Suprapubic skin (tissue), 4 donors: ENCODE results near the gene BEST2. TPM values are rescaled to one million over a fixed set of nuclear protein-coding genes. Genes with fewer than 3 reads are reported as not detected.
A peak's percentile ranks its signal among the peaks of the same experiment; 100 is the strongest.

Source experiments
- DNase-seq, 2 donors: peaks; one replicate each; pipeline ENCODE4 v3.0.0-alpha.2; 2019; ENCODE audit warnings: low spot score in 2 of 2
- H3K27ac ChIP-seq: fragments of 200-600 bp; sonication (generic); one replicate; pipeline ENCODE4 v1.5.1; 2019
- H3K27me3 ChIP-seq: fragments of 200-600 bp; sonication (generic); one replicate; pipeline ENCODE4 v1.5.1; 2019
- H3K36me3 ChIP-seq: fragments of 200-600 bp; sonication (generic); one replicate; pipeline ENCODE4 v1.5.1; 2019
- H3K4me1 ChIP-seq: fragments of 200-600 bp; sonication (generic); one replicate; pipeline ENCODE4 v1.5.1; 2019
- H3K4me3 ChIP-seq: fragments of 200-600 bp; sonication (generic); one replicate; pipeline ENCODE4 v1.5.1; 2019; ENCODE audit warnings: mild to moderate bottlenecking
- H3K9me3 ChIP-seq: fragments of 200-600 bp; sonication (generic); one replicate; pipeline ENCODE4 v1.5.1; 2019
- CTCF ChIP-seq, 2 donors: fragments of 200-600 bp in 1 of 2; fragments of 450-650 bp in 1 of 2; sonication (generic) in 1 of 2; IDR thresholded peaks; one replicate each; pipeline ENCODE4 v1.5.1; 2016 to 2019; ENCODE audit warnings: antibody characterized with exemption in 2 of 2, mild to moderate bottlenecking in 1 of 2, moderate library complexity in 1 of 2
- EP300 ChIP-seq: sonication (generic); formaldehyde crosslinking; IDR thresholded peaks from one replicate; pipeline ENCODE4 v1.6.1; 2017; ENCODE audit warnings: antibody characterized with exemption
- POLR2A ChIP-seq, 2 donors: fragments of 450-650 bp; IDR thresholded peaks; one replicate each; pipeline ENCODE4 v1.6.1; 2017; ENCODE audit warnings: antibody characterized with exemption in 2 of 2, mild to moderate bottlenecking in 2 of 2, moderate library complexity in 2 of 2
- POLR2AphosphoS5 ChIP-seq, 3 donors: sonication (generic); formaldehyde crosslinking; IDR thresholded peaks; one replicate each; pipeline ENCODE4 v1.6.1; 2017; ENCODE audit warnings: antibody characterized with exemption in 3 of 3
- WGBS: methylation state at CpG from one replicate; pipeline ENCODE4 v1.1.5; 2018; 5-methylcytosine and 5-hydroxymethylcytosine counted together
- total RNA-seq, 4 donors: library from RNA; depleted of rRNA; stranded (reverse); fragments of >200 nt; gene quantifications; one replicate each; pipeline ENCODE4 v1.1.0, GENCODE V29; 2016

BEST2 gene
- total RNA-seq, 4 donors from 2014 or later: 18.2 to 62.0 (median 46.8) TPM

- TF ChIP-seq CTCF (IDR thresholded peaks at IDR 0.05) (no peak), POLR2AphosphoS5 (IDR thresholded peaks at IDR 0.05) (no peak), POLR2A (IDR thresholded peaks at IDR 0.05) (no peak), EP300 (no peak)
- Histone ChIP-seq H3K9me3 (no peaks in the 10 kb centered on the region), H3K27me3 (no peaks in the 10 kb centered on the region), H3K4me3 (no peak overlapping the region), H3K36me3 (peaks cover 11% of the 10 kb centered on the region), H3K4me1 (peaks cover 41% of the 10 kb centered on the region), H3K27ac (no peak overlapping the region)
- DNase-seq: no peak
- WGBS: 95% methylated on average over 26 of the region's 26 CpGs
These were observed 52.5 kb downstream of the BEST2 start for GRCh38 chr19:12804051-12804450.

GRCh38 chr19:12806242-12807081 is 54.9 kb downstream of the BEST2 start, which contains the start of gene RNASEH2A:
Gene RNASEH2A (plus strand): TSS chr19:12806584. CDS start chr19:12806674, 90 bp downstream.
- H3K9me3 ChIP-seq: no peaks in the 10 kb centered on the region
- peak within 1 kb of the TSS; percentile 58 for H3K4me3 ChIP-seq
- H3K27me3 ChIP-seq: no peaks in the 10 kb centered on the region
- H3K4me1 ChIP-seq: peaks cover 28% of the 10 kb centered on the region
- WGBS: 19% methylated on average over 12 of the region's 66 CpGs
- peaks cover 14% of the 10 kb centered on the region for H3K36me3 ChIP-seq
- no peak within 1 kb of the TSS for H3K27ac ChIP-seq
- peak; percentile 87 to 92 for DNase-seq
- TF ChIP-seq CTCF (IDR thresholded peaks at IDR 0.05) (no peak), POLR2AphosphoS5 (IDR thresholded peaks at IDR 0.05) (peak in 1 of 3 donors; percentile 53)

Other genes with a start within 250 kb of the BEST2 start
- gene ZNF564, start 200.3 kb upstream of the BEST2 start, total RNA-seq: 10 to 100 TPM in 1 of 4 donors, 1 to 10 TPM in 3; 5.6 to 17.4 (median 7.6) TPM
- gene ZNF490, start 141.0 kb upstream of the BEST2 start, total RNA-seq: 1 to 10 TPM; 5.0 to 9.3 (median 7.0) TPM
- 10 to 100 TPM; 14.3 to 36.1 (median 17.3) TPM for gene ZNF791, start 140.9 kb upstream of the BEST2 start, total RNA-seq
- 10 to 100 TPM; 42.6 to 94.1 (median 78.9) TPM for gene MAN2B1, start 85.0 kb upstream of the BEST2 start, total RNA-seq
- 10 to 100 TPM in 3 of 4 donors, 1 to 10 TPM in 1; 9.8 to 21.9 (median 17.2) TPM for gene WDR83, start 85.0 kb upstream of the BEST2 start, total RNA-seq
- gene DHPS, start 69.9 kb upstream of the BEST2 start, total RNA-seq: 100 to 1,000 TPM; 108 to 265 (median 136) TPM
- gene GNG14, start 63.8 kb upstream of the BEST2 start, total RNA-seq: not detected
- gene FBXW9, start 55.2 kb upstream of the BEST2 start, total RNA-seq: 10 to 100 TPM in 3 of 4 donors, 1 to 10 TPM in 1; 9.7 to 13.7 (median 12.3) TPM
- gene TNPO2, start 27.9 kb upstream of the BEST2 start, total RNA-seq: 100 to 1,000 TPM in 2 of 4 donors, 10 to 100 TPM in 2; 94.6 to 206 (median 110) TPM
- gene TRIR, start 17.1 kb upstream of the BEST2 start, total RNA-seq: 100 to 1,000 TPM; 164 to 228 (median 210) TPM
- 10 to 100 TPM; 26.2 to 63.6 (median 56.9) TPM for gene GET3, start 14.3 kb upstream of the BEST2 start, total RNA-seq
- gene HOOK2, start 23.8 kb downstream of the BEST2 start, total RNA-seq: 100 to 1,000 TPM in 2 of 4 donors, 10 to 100 TPM in 2; 55.1 to 227 (median 83.6) TPM
- 1,000 to 10,000 TPM in 3 of 4 donors, 100 to 1,000 TPM in 1; 687 to 2,027 (median 1,088) TPM for gene JUNB, start 39.7 kb downstream of the BEST2 start, total RNA-seq
- gene PRDX2, start 50.0 kb downstream of the BEST2 start, total RNA-seq: 100 to 1,000 TPM; 270 to 579 (median 540) TPM
- gene THSD8, start 50.3 kb downstream of the BEST2 start, total RNA-seq: 1 to 10 TPM in 1 of 4 donors, not detected in 3; 1.6 TPM
- gene RNASEH2A, start 54.8 kb downstream of the BEST2 start, total RNA-seq: 10 to 100 TPM; 12.3 to 15.4 (median 14.0) TPM
- not detected for gene RTBDN, start 82.8 kb downstream of the BEST2 start, total RNA-seq
- 1 to 10 TPM; 2.7 to 5.3 (median 3.7) TPM for gene MAST1, start 86.7 kb downstream of the BEST2 start, total RNA-seq
- 10 to 100 TPM; 20.6 to 38.3 (median 31.1) TPM for gene DNASE2, start 129.7 kb downstream of the BEST2 start, total RNA-seq
- gene KLF1, start 135.4 kb downstream of the BEST2 start, total RNA-seq: not detected
- gene GCDH, start 139.4 kb downstream of the BEST2 start, total RNA-seq: 10 to 100 TPM; 28.5 to 33.0 (median 31.9) TPM
- under 1 TPM in 1 of 4 donors, not detected in 3; 0.89 TPM for gene SYCE2, start 167.5 kb downstream of the BEST2 start, total RNA-seq
- gene FARSA, start 181.9 kb downstream of the BEST2 start, total RNA-seq: 10 to 100 TPM; 49.0 to 60.6 (median 50.9) TPM
- 100 to 1,000 TPM; 131 to 285 (median 237) TPM for gene CALR, start 186.8 kb downstream of the BEST2 start, total RNA-seq
- gene RAD23A, start 194.1 kb downstream of the BEST2 start, total RNA-seq: 100 to 1,000 TPM in 3 of 4 donors, 10 to 100 TPM in 1; 95.4 to 120 (median 109) TPM
- 10 to 100 TPM; 20.4 to 31.0 (median 24.8) TPM for gene GADD45GIP1, start 205.4 kb downstream of the BEST2 start, total RNA-seq
- not detected for gene DAND5, start 217.8 kb downstream of the BEST2 start, total RNA-seq
- gene NFIX, start 243.7 kb downstream of the BEST2 start, total RNA-seq: 100 to 1,000 TPM; 126 to 223 (median 176) TPM